K562 (cell line): ENCODE results near the gene PREB. TPM values are rescaled to one million over a fixed set of nuclear protein-coding genes. Genes with fewer than 3 reads are reported as not detected.

ENCODE experiments used
- ATAC-seq: fragments of 200-7000 bp; cut with Tn5 transposase; 3 replicates; pipeline ENCODE4 v1.9.1; 2020; ENCODE audit warnings: moderate library complexity
- BruUV-seq: library from RNA; stranded (reverse); fragments of 400-500 nt; replicated peaks from 2 replicates; lab custom pipeline; 2021; lab: Mats Ljungman, UMichigan
- CTCF ChIA-PET: fragments of 300-600 bp; formaldehyde crosslinking; extraction: SDS; loops from one replicate; lab custom pipeline; 2021; ENCODE audit warnings: low intra/inter-chr PET ratio; lab: Yijun Ruan, JAX
- POLR2A ChIA-PET: fragments of 300-600, 350-650 bp; sonication (Branson Sonifier 250); formaldehyde crosslinking; extraction: SDS; loops from one replicate; lab custom pipeline; 2021; ENCODE audit warnings: antibody characterized with exemption, inconsistent platforms; lab: Yijun Ruan, JAX
- DNase-seq, 4 experiments: peaks; one replicate each; pipeline versions ENCODE4 v3.0.0 to v3.0.0-alpha.2; 2011 to 2018; ENCODE audit warnings: low spot score in 3 of 4, mixed read lengths in 3 of 4; ENCODE audit errors: extremely low read depth in 1 of 4
- FAIRE-seq: peaks from 2 replicates; lab custom pipeline; 2011; peaks lifted over from hg19 to GRCh38; lab: Jason Lieb, UNC
- H2AFZ ChIP-seq: 2 replicates; pipeline ENCODE4 v1.6.0; 2011; ENCODE audit warnings: low read depth, low read length, control low read depth, inconsistent platforms
- H3K27ac ChIP-seq: fragments of 200-600 bp; 3 replicates; pipeline ENCODE4 v1.8.0; 2011; ENCODE audit warnings: low read depth, mild to moderate bottlenecking, control low read depth, inconsistent platforms, low read length, moderate library complexity, mixed read lengths; ENCODE audit errors: extremely low read depth
- H3K27me3 ChIP-seq, 2 experiments: fragments of 300-600 bp in 1 of 2; 2 replicates in 1 of 2; 3 replicates in 1 of 2; pipeline versions ENCODE4 v1.6.0 to v1.8.0; 2011; ENCODE audit warnings: inconsistent platforms in 2 of 2, low read length in 2 of 2, mild to moderate bottlenecking in 1 of 2, mixed read lengths in 1 of 2, moderate library complexity in 1 of 2; ENCODE audit not compliant: control insufficient read depth in 2 of 2, insufficient read depth in 2 of 2
- H3K36me3 ChIP-seq: fragments of 300-600 bp; 3 replicates; pipeline ENCODE4 v1.8.0; 2011; ENCODE audit warnings: mild to moderate bottlenecking, low read length, inconsistent platforms; ENCODE audit not compliant: control insufficient read depth, insufficient read depth
- H3K4me1 ChIP-seq, 2 experiments: fragments of 200-600 bp in 1 of 2; replicated peaks in 1 of 2; 2 replicates in 1 of 2; 3 replicates in 1 of 2; pipeline versions ENCODE4 v1.5.1 to v1.8.0; 2011; ENCODE audit warnings: inconsistent platforms in 2 of 2, low read length in 2 of 2, mild to moderate bottlenecking in 1 of 2, mixed read lengths in 1 of 2, moderate library complexity in 1 of 2; ENCODE audit not compliant: control insufficient read depth in 2 of 2, insufficient read depth in 2 of 2
- H3K4me2 ChIP-seq: 2 replicates; pipeline ENCODE4 v1.6.1; 2011; ENCODE audit warnings: low read length, control low read depth, inconsistent platforms, mixed read lengths; ENCODE audit not compliant: insufficient read depth
- H3K4me3 ChIP-seq: fragments of 200-600 bp; sonication (generic), shearing (Covaris generic); 2 replicates; pipeline ENCODE4 v1.5.1; 2016; ENCODE audit warnings: control low read depth, inconsistent platforms
- H3K79me2 ChIP-seq: fragments of 200-600 bp; 3 replicates; pipeline ENCODE4 v1.8.0; 2011; ENCODE audit warnings: low read length, inconsistent platforms; ENCODE audit not compliant: control insufficient read depth, insufficient read depth
- H3K9ac ChIP-seq, 2 experiments: 2 replicates each; pipeline versions ENCODE4 v1.6.0 to v1.6.1; 2011; ENCODE audit warnings: low read depth in 2 of 2, low read length in 2 of 2, control low read depth in 1 of 2, inconsistent platforms in 1 of 2, mild to moderate bottlenecking in 1 of 2, mixed read lengths in 1 of 2; ENCODE audit not compliant: insufficient read depth in 1 of 2
- H3K9me1 ChIP-seq: one replicate; pipeline ENCODE4 v1.6.0; 2011; ENCODE audit warnings: inconsistent platforms, mild to moderate bottlenecking, low read length, moderate library complexity; ENCODE audit not compliant: control insufficient read depth, insufficient read depth
- H3K9me3 ChIP-seq: replicated peaks from 2 replicates; pipeline ENCODE4 v1.5.1; 2011; ENCODE audit warnings: low read depth, low read length, inconsistent platforms; ENCODE audit not compliant: control insufficient read depth, insufficient read depth
- H4K20me1 ChIP-seq: replicated peaks from 2 replicates; pipeline ENCODE4 v1.6.1; 2011; ENCODE audit warnings: low read length, inconsistent platforms, mixed read lengths; ENCODE audit not compliant: control insufficient read depth, insufficient read depth
- E2F3 ChIP-seq: fragments of 250-450 bp; sonication (Bioruptor Pico); IDR thresholded peaks from 2 replicates; pipeline ENCODE4 v1.4.0; 2020; ENCODE audit warnings: mild to moderate bottlenecking
- HMGN3 ChIP-seq: IDR thresholded peaks from 2 replicates; pipeline ENCODE4 v1.6.1; 2011; ENCODE audit warnings: borderline replicate concordance, low read depth, mild to moderate bottlenecking, mixed read lengths, low read length; ENCODE audit not compliant: insufficient read length; ENCODE audit errors: extremely low read depth
- HNRNPL ChIP-seq: fragments of 200-400 bp; formaldehyde crosslinking; IDR thresholded peaks from 2 replicates; pipeline ENCODE4 v1.6.1; 2017; ENCODE audit warnings: low read depth, mild to moderate bottlenecking, low read length
- KDM5B ChIP-seq: fragments of 200-600 bp; sonication (generic); IDR thresholded peaks from 2 replicates; pipeline ENCODE4 v1.6.1; 2012; ENCODE audit warnings: low read depth, mild to moderate bottlenecking, moderate library complexity, low read length, control low read depth, inconsistent platforms; ENCODE audit not compliant: insufficient replicate concordance
- NCOA1 ChIP-seq: fragments of 450-650 bp; IDR thresholded peaks from 2 replicates; pipeline ENCODE4 v1.6.1; 2016; ENCODE audit warnings: low read depth
- PHF21A ChIP-seq: fragments of 450-650 bp; IDR thresholded peaks from 2 replicates; pipeline ENCODE4 v1.6.1; 2017; ENCODE audit warnings: low read depth, borderline replicate concordance
- PURB ChIP-seq: sonication (generic); formaldehyde crosslinking; IDR thresholded peaks from 2 replicates; pipeline ENCODE4 v1.9.0; 2021; ENCODE audit warnings: low read depth, mild to moderate bottlenecking, missing genetic modification reagents
- RERE ChIP-seq: sonication (generic); formaldehyde crosslinking; IDR thresholded peaks from 2 replicates; pipeline ENCODE4 v1.8.0; 2023; ENCODE audit warnings: missing genetic modification reagents, mild to moderate bottlenecking, borderline replicate concordance
- SNRNP70 ChIP-seq: fragments of 200-400 bp; formaldehyde crosslinking; optimal IDR thresholded peaks from 2 replicates; pipeline ENCODE3; 2017; ENCODE audit warnings: low read depth, low read length
- SRSF9 ChIP-seq: fragments of 200-400 bp; formaldehyde crosslinking; IDR thresholded peaks from 2 replicates; pipeline ENCODE4 v1.6.1; 2017; ENCODE audit warnings: low read depth, low read length, borderline replicate concordance
- THRAP3 ChIP-seq: fragments of 450-650 bp; IDR thresholded peaks from 2 replicates; pipeline ENCODE4 v1.6.1; 2016; ENCODE audit warnings: mild to moderate bottlenecking, inconsistent platforms, borderline replicate concordance
- TRIM28 ChIP-seq: fragments of 450-650 bp; IDR thresholded peaks from 2 replicates; pipeline ENCODE4 v1.6.1; 2017
- WGBS: fragments of 100-300 bp; shearing (Covaris generic); methylation state at CpG from one replicate; pipeline ENCODE4 v1.1.6; 2016; ENCODE audit warnings: low coverage, mixed read lengths; ENCODE audit not compliant: insufficient coverage; ENCODE audit errors: missing lambda C conversion rate; 5-methylcytosine and 5-hydroxymethylcytosine counted together
- in situ Hi-C: fragments of 300-500 bp; cut with MboI; formaldehyde crosslinking; loops from 4 replicates; pipeline ENCODE4 v1.15.0; 2018; ENCODE audit warnings: inconsistent platforms, mixed read lengths
- intact Hi-C: fragments of 100-400 bp; cut with micrococcal nuclease; formaldehyde crosslinking; loops from 2 replicates; pipeline ENCODE4 v1.14.2; 2022
- polyA plus RNA-seq, 8 experiments: library from polyadenylated mRNA; depleted of rRNA in 4 of 8; stranded (reverse) in 5 of 8; unstranded in 3 of 8; fragments of >200 nt; fragmentation: Nextera tagmentation in 2 of 8; fragmentation: Illumina TruSeq in 1 of 8; extraction: Ambion mirVana in 2 of 8; extraction: Trizol in 1 of 8; gene quantifications; 2 replicates each; pipeline versions ENCODE4 v1.2.1 to v1.2.3, GENCODE V29; 2011 to 2014; ENCODE audit warnings: inconsistent platforms in 1 of 8, missing spikeins in 1 of 8
- total RNA-seq, 7 experiments: library from RNA; depleted of rRNA in 6 of 7; stranded (reverse); fragments of >200 nt in 6 of 7; fragmentation: Illumina TruSeq in 2 of 7; extraction: Trizol in 2 of 7; gene quantifications; 2 replicates each; pipeline versions ENCODE4 v1.2.1 to v1.2.3, GENCODE V29; 2011 to 2021; ENCODE audit warnings: low replicate concordance in 1 of 7
- TF ChIP-seq, protein P1 (sequence below): fragments of 450-650 bp; conservative IDR thresholded peaks from 2 replicates; pipeline ENCODE4 v1.6.1; 2016; ENCODE audit warnings: missing genetic modification characterization, low read depth, mild to moderate bottlenecking, missing compliant biosample characterization, moderate library complexity

Gene PREB
- total and polyA plus RNA-seq, 9 of the 15 experiments (the other 6 are each of a cell fraction or from before 2014, with no cell fraction given): 35.1 to 84.2 (median 67.2) TPM

GRCh38 chr2:27099334-27099955 lies 35.0 kb downstream of the PREB start (continued):
- TF ChIP-seq SNRNP70 (no peak), THRAP3 (no peak)

GRCh38 chr2:27097341-27097740 lies 37.1 kb downstream of the PREB start:
- ChIA-PET CTCF (interaction anchor here (2.8 to 3.1 kb wide), 2 partner anchors 94 to 206 kb away, joined by 19 to 27 read pairs; no protein-coding TSS in a partner anchor), POLR2A (interaction anchor here (0.6 to 1.6 kb wide), 3 partner anchors 8 to 42 kb away, joined by 4 to 5 read pairs (median 5); partner anchors contain the start of genes KHK and PRR30)
- no peak overlapping the region for H3K4me3 ChIP-seq
- H3K4me1 ChIP-seq: peaks cover 29 to 48% of the 10 kb centered on the region in 2 experiments
- 78% methylated on average over 14 of the region's 14 CpGs for WGBS
- H3K27me3 ChIP-seq: no peaks in the 10 kb centered on the region
- no peak overlapping the region for H3K4me2 ChIP-seq
- BruUV-seq: no TSS peak
- FAIRE-seq: no peak
- H4K20me1 ChIP-seq: no peaks in the 10 kb centered on the region
- H3K36me3 ChIP-seq: no peaks in the 10 kb centered on the region; the same call in 2 of the 3 replicates
- in situ Hi-C loops: loop anchor here (5.0 kb wide), 2 partner anchors 95 to 185 kb away; partner anchors contain the start of gene TRIM54
- H3K9me3 ChIP-seq: no peaks in the 10 kb centered on the region
- no peaks in the 10 kb centered on the region for H3K9me1 ChIP-seq
- no peak for TF ChIP-seq RERE (CRISPR knock-in tag)
- no peak for TF ChIP-seq TRIM28
- TF ChIP-seq NCOA1: no peak
- no peak for TF ChIP-seq PHF21A
- no peak for TF ChIP-seq HMGN3
- no peak for TF ChIP-seq PURB (CRISPR knock-in tag)
- TF ChIP-seq, protein P1, sequence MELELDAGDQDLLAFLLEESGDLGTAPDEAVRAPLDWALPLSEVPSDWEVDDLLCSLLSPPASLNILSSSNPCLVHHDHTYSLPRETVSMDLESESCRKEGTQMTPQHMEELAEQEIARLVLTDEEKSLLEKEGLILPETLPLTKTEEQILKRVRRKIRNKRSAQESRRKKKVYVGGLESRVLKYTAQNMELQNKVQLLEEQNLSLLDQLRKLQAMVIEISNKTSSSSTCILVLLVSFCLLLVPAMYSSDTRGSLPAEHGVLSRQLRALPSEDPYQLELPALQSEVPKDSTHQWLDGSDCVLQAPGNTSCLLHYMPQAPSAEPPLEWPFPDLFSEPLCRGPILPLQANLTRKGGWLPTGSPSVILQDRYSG (tag): no peak
- TF ChIP-seq SRSF9: no peak
- no peak for TF ChIP-seq E2F3 (CRISPR knock-in tag)
- TF ChIP-seq KDM5B: no peak
- TF ChIP-seq HNRNPL: no peak
- TF ChIP-seq, all 486 proteins: peak for 0
- H3K27ac ChIP-seq: no peak overlapping the region
- no peak for DNase-seq
- ATAC-seq: no peak
- intact Hi-C loops: loop anchor here (5.0 kb wide), 2 partner anchors 115 to 205 kb away; partner anchors contain the start of genes ATRAID and SLC5A6
- H2AFZ ChIP-seq: no peak overlapping the region
- no peak overlapping the region for H3K9ac ChIP-seq
- peaks cover 3% of the 10 kb centered on the region; the same call in 2 of the 3 replicates for H3K79me2 ChIP-seq
